ENCODE measurements around the gene SAXO1. TPM values are rescaled to one million over a fixed set of nuclear protein-coding genes. Genes with fewer than 3 reads are reported as not detected.

SAXO1 gene
- total RNA-seq, 2 experiments from 2014 or later: 0.07 TPM; not detected in 1

DNA sequence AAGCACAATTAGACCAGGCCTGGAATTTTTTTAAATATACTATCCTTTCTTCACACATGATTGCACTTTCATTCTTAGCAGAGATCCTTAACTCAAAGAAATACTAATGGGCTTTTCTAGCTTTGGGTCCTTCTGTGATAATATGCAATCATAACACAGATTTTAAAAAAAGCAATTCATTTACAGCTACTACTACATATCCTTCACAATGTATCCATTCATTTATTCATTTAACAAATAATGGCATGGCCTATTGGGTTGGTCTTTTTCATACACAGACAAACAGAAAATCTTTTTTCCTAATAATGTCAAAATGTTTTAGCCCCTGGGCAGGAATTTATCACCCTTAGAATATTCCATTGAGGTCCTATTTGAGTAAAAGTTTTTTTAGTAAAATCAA is 47.0 kb downstream of the SAXO1 start:
- no peak for DNase-seq
- H3K27me3 Mint-ChIP-seq: no peaks in the 10 kb centered on the region
- no peaks in the 10 kb centered on the region for H3K36me3 Mint-ChIP-seq (ENCODE audit: low read depth)
- intact Hi-C loops (cut with micrococcal nuclease): no loop called here
- TF ChIP-seq CTCF (IDR thresholded peaks at IDR 0.05): no peak
- CTCF ChIA-PET: no interaction called here
- H3K27ac Mint-ChIP-seq: no peak overlapping the region
- POLR2A ChIA-PET: no interaction called here
- no peak overlapping the region for H3K4me3 Mint-ChIP-seq
- H3K9me3 Mint-ChIP-seq: no peaks in the 10 kb centered on the region
- no peaks in the 10 kb centered on the region for H3K4me1 Mint-ChIP-seq (ENCODE audit: low read depth)
- ATAC-seq: no peak

DNA sequence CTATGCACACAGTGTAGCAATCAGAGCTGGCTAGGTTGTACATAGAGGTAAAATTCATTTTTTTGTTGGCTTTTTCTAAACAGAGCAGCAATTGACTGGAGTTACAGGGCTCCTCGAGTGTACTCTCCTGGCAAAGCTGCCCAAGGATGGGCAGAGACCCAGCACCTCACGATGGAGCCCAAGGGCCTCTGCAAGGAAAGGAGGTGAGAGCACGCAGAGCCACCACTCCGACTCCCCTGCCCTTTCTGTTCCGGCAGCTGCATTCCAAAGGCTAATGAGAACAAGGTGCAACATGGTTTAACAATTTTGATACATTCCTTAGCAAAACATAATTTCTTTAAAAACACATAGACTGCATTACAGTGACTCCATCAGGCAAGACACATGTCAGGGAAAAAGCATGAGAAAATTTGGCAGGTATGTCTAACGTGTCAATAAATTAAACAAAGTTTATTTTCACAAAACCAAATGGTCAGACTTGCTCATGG is 47.5 kb downstream of the SAXO1 start:
- intact Hi-C loops (cut with micrococcal nuclease): no loop called here
- H3K27me3 Mint-ChIP-seq: no peaks in the 10 kb centered on the region
- H3K4me1 Mint-ChIP-seq (ENCODE audit: low read depth): no peaks in the 10 kb centered on the region
- ChIA-PET CTCF (no interaction called here), POLR2A (interaction anchor here (0.6 kb wide), 1 partner anchor 184 kb away, joined by 4 read pairs; no protein-coding TSS in a partner anchor)
- no peak overlapping the region for H3K4me3 Mint-ChIP-seq
- no peaks in the 10 kb centered on the region for H3K36me3 Mint-ChIP-seq (ENCODE audit: low read depth)
- DNase-seq (no peak), ATAC-seq (no peak)
- H3K27ac Mint-ChIP-seq: no peak overlapping the region
- no peak for TF ChIP-seq CTCF (IDR thresholded peaks at IDR 0.05)
- H3K9me3 Mint-ChIP-seq: no peaks in the 10 kb centered on the region

DNA sequence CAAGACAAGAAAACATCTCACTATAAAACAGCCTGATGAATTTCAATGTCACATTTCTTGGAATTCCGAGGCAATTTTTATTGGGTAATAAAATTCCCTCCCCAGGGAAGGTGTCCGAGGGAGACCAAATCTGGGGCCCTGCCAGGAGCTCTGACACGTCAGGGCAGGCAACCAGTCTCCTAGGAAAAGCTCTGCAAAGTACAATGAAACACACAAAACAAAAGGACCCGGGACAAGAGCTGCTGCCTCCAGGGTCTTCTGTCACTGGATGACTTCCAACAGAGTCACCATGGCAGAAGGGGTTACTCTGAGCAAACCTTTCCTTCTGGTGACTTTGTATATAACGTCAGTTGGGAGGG is 50.8 kb downstream of the SAXO1 start:
- no peaks in the 10 kb centered on the region for H3K4me1 Mint-ChIP-seq (ENCODE audit: low read depth)
- H3K36me3 Mint-ChIP-seq (ENCODE audit: low read depth): no peaks in the 10 kb centered on the region
- ChIA-PET POLR2A (no interaction called here), CTCF (interaction anchor here (1.2 kb wide), 1 partner anchor 46 kb away, joined by 3 read pairs; no protein-coding TSS in a partner anchor)
- intact Hi-C loops (cut with micrococcal nuclease): no loop called here
- ATAC-seq (no peak), DNase-seq (no peak)
- no peak for TF ChIP-seq CTCF (IDR thresholded peaks at IDR 0.05)
- H3K9me3 Mint-ChIP-seq: no peaks in the 10 kb centered on the region
- no peak overlapping the region for H3K27ac Mint-ChIP-seq
- H3K27me3 Mint-ChIP-seq: peaks cover 1% of the 10 kb centered on the region
- no peak overlapping the region for H3K4me3 Mint-ChIP-seq

- ATAC-seq (no peak), DNase-seq (no peak)
- Mint-ChIP-seq H3K27ac (no peak overlapping the region), H3K4me1 (ENCODE audit: low read depth) (peaks cover 3% of the 10 kb centered on the region), H3K9me3 (no peaks in the 10 kb centered on the region), H3K4me3 (no peak overlapping the region), H3K36me3 (ENCODE audit: low read depth) (no peaks in the 10 kb centered on the region), H3K27me3 (peaks cover 1% of the 10 kb centered on the region)
- TF ChIP-seq CTCF (IDR thresholded peaks at IDR 0.05): no peak
- POLR2A ChIA-PET: no interaction called here
- intact Hi-C loops (cut with micrococcal nuclease): no loop called here
- CTCF ChIA-PET: interaction anchor here (1.2 kb wide), 1 partner anchor 47 kb away, joined by 3 read pairs; no protein-coding TSS in a partner anchor
Observed at GRCh38 chr9:18981476-18982261, 51.3 kb downstream of the SAXO1 start.

GRCh38 chr9:18980189-18980588 is 52.8 kb downstream of the SAXO1 start:
- ATAC-seq (no peak), DNase-seq (no peak)
- H3K4me3 Mint-ChIP-seq: no peak overlapping the region
- intact Hi-C loops (cut with micrococcal nuclease): no loop called here
- no peak for TF ChIP-seq CTCF (IDR thresholded peaks at IDR 0.05)
- H3K27ac Mint-ChIP-seq: no peak overlapping the region
- peaks cover 1% of the 10 kb centered on the region for H3K27me3 Mint-ChIP-seq
- H3K36me3 Mint-ChIP-seq (ENCODE audit: low read depth): no peaks in the 10 kb centered on the region
- no peaks in the 10 kb centered on the region for H3K9me3 Mint-ChIP-seq
- CTCF ChIA-PET: interaction anchor here (1.0 kb wide), 1 partner anchor 48 kb away, joined by 5 read pairs; no protein-coding TSS in a partner anchor
- H3K4me1 Mint-ChIP-seq (ENCODE audit: low read depth): peaks cover 6% of the 10 kb centered on the region
- POLR2A ChIA-PET: no interaction called here
